HEK293 (cell line): ENCODE measurements around the gene UFD1.

Source experiments
- CTCF ChIA-PET: fragments of 350-600 bp; formaldehyde crosslinking; extraction: SDS; loops from one replicate; lab custom pipeline; 2021; ENCODE audit warnings: antibody characterized with exemption; lab: Yijun Ruan, JAX
- POLR2A ChIA-PET: fragments of 300-600 bp; formaldehyde crosslinking; extraction: SDS; loops from one replicate; lab custom pipeline; 2020; ENCODE audit warnings: antibody characterized with exemption, inconsistent platforms; lab: Yijun Ruan, JAX
- H3K27ac ChIP-seq: fragments of 200-500 bp; sonication (Bioruptor generic); 2 replicates; pipeline ENCODE4 v1.5.1; 2014; ENCODE audit warnings: low read depth, low read length, control low read depth, inconsistent platforms; ENCODE audit errors: extremely low read depth
- H3K36me3 ChIP-seq, 2 experiments: fragments of 200-500 bp in 1 of 2; sonication (Bioruptor generic) in 1 of 2; 1 replicate in 1 of 2; 2 replicates in 1 of 2; pipeline ENCODE4 v1.5.1; 2014 to 2017; ENCODE audit warnings: inconsistent platforms in 2 of 2, low read length in 2 of 2; ENCODE audit not compliant: control insufficient read depth in 2 of 2, insufficient read depth in 1 of 2
- H3K4me1 ChIP-seq: fragments of 200-500 bp; sonication (Bioruptor generic); 2 replicates; pipeline ENCODE4 v1.5.1; 2014; ENCODE audit warnings: mild to moderate bottlenecking, low read length, inconsistent platforms; ENCODE audit not compliant: control insufficient read depth, insufficient read depth
- H3K4me3 ChIP-seq: 2 replicates; pipeline ENCODE4 v1.5.1; 2011; ENCODE audit warnings: low read depth, mild to moderate bottlenecking, control low read depth, low read length, moderate library complexity
- H3K9me3 ChIP-seq: fragments of 200-500 bp; sonication (Bioruptor generic); 2 replicates; pipeline ENCODE4 v1.5.1; 2014; ENCODE audit warnings: low read depth, low read length, inconsistent platforms; ENCODE audit not compliant: control insufficient read depth, insufficient read depth
- BCL11B ChIP-seq: fragments of 450-650 bp; formaldehyde crosslinking; IDR thresholded peaks from 2 replicates; pipeline ENCODE4 v1.5.1; 2016; ENCODE audit warnings: low read depth, missing biosample characterization, missing genetic modification characterization
- HOXD13 ChIP-seq: sonication (generic); formaldehyde crosslinking; IDR thresholded peaks from 2 replicates; pipeline ENCODE4 v1.8.0; 2022; ENCODE audit warnings: missing genetic modification reagents, borderline replicate concordance
- MEIS1 ChIP-seq: sonication (generic); formaldehyde crosslinking; IDR thresholded peaks from 2 replicates; pipeline ENCODE4 v1.8.1; 2022; ENCODE audit warnings: missing genetic modification reagents, mild to moderate bottlenecking, borderline replicate concordance
- SALL2 ChIP-seq: fragments of 450-650 bp; formaldehyde crosslinking; IDR thresholded peaks from 2 replicates; pipeline ENCODE4 v1.5.0; 2017; ENCODE audit warnings: missing biosample characterization, mild to moderate bottlenecking, missing genetic modification characterization, borderline replicate concordance
- ZBTB48 ChIP-seq: fragments of 450-650 bp; formaldehyde crosslinking; IDR thresholded peaks from 2 replicates; pipeline ENCODE4 v1.5.1; 2016; ENCODE audit warnings: missing biosample characterization, missing genetic modification characterization
- ZEB2 ChIP-seq: fragments of 450-650 bp; formaldehyde crosslinking; IDR thresholded peaks from 2 replicates; pipeline ENCODE4 v1.5.1; 2016; ENCODE audit warnings: missing biosample characterization, missing genetic modification characterization
- ZFP37 ChIP-seq: fragments of 450-650 bp; formaldehyde crosslinking; IDR thresholded peaks from 2 replicates; pipeline ENCODE4 v1.5.1; 2016; ENCODE audit warnings: missing biosample characterization, missing genetic modification characterization
- ZIC2 ChIP-seq: fragments of 450-650 bp; formaldehyde crosslinking; IDR thresholded peaks from 2 replicates; pipeline ENCODE4 v1.5.1; 2016; ENCODE audit warnings: missing biosample characterization, missing genetic modification characterization
- ZNF169 ChIP-seq: fragments of 450-650 bp; formaldehyde crosslinking; IDR thresholded peaks from 2 replicates; pipeline ENCODE4 v1.5.1; 2016; ENCODE audit warnings: missing biosample characterization, missing genetic modification characterization
- ZNF202 ChIP-seq: fragments of 450-650 bp; formaldehyde crosslinking; IDR thresholded peaks from 2 replicates; pipeline ENCODE4 v1.5.1; 2016; ENCODE audit warnings: missing biosample characterization, missing genetic modification characterization, borderline replicate concordance
- ZNF266 ChIP-seq: fragments of 450-650 bp; formaldehyde crosslinking; IDR thresholded peaks from 2 replicates; pipeline ENCODE4 v1.5.1; 2016; ENCODE audit warnings: missing biosample characterization, missing genetic modification characterization, low read depth
- ZNF518A ChIP-seq: fragments of 450-650 bp; formaldehyde crosslinking; conservative IDR thresholded peaks from 2 replicates; pipeline ENCODE4 v1.5.1; 2016; ENCODE audit warnings: low read depth, missing biosample characterization, missing genetic modification characterization
- ZNF529 ChIP-seq: fragments of 450-650 bp; formaldehyde crosslinking; IDR thresholded peaks from 2 replicates; pipeline ENCODE4 v1.5.1; 2017; ENCODE audit warnings: missing genetic modification characterization, missing biosample characterization; ENCODE audit not compliant: insufficient replicate concordance
- ZNF560 ChIP-seq: fragments of 450-650 bp; formaldehyde crosslinking; IDR thresholded peaks from 2 replicates; pipeline ENCODE4 v1.5.1; 2017; ENCODE audit warnings: missing biosample characterization, missing genetic modification characterization, borderline replicate concordance
- ZNF624 ChIP-seq: fragments of 450-650 bp; formaldehyde crosslinking; IDR thresholded peaks from 2 replicates; pipeline ENCODE4 v1.5.1; 2017; ENCODE audit warnings: missing biosample characterization, missing genetic modification characterization
- ZNF639 ChIP-seq: fragments of 450-650 bp; formaldehyde crosslinking; IDR thresholded peaks from 2 replicates; pipeline ENCODE4 v1.5.1; 2016; ENCODE audit warnings: missing biosample characterization, missing genetic modification characterization
- ZNF785 ChIP-seq: fragments of 450-650 bp; formaldehyde crosslinking; IDR thresholded peaks from 2 replicates; pipeline ENCODE4 v1.5.1; 2016; ENCODE audit warnings: missing biosample characterization, missing genetic modification characterization
- ZNF843 ChIP-seq: fragments of 450-650 bp; formaldehyde crosslinking; IDR thresholded peaks from 2 replicates; pipeline ENCODE4 v1.5.1; 2016; ENCODE audit warnings: missing biosample characterization, missing genetic modification characterization
- TF ChIP-seq, protein P1 (sequence below): fragments of 450-650 bp; formaldehyde crosslinking; IDR thresholded peaks from 2 replicates; pipeline ENCODE4 v1.5.1; 2016; ENCODE audit warnings: missing biosample characterization, missing genetic modification characterization
- TF ChIP-seq, protein P2 (sequence below): fragments of 450-650 bp; formaldehyde crosslinking; IDR thresholded peaks from 2 replicates; pipeline ENCODE4 v1.5.1; 2016; ENCODE audit warnings: missing biosample characterization, missing genetic modification characterization
- TF ChIP-seq, protein P3 (sequence below): fragments of 450-650 bp; formaldehyde crosslinking; IDR thresholded peaks from 2 replicates; pipeline ENCODE4 v1.5.1; 2017; ENCODE audit warnings: missing biosample characterization, missing genetic modification characterization

Gene UFD1

GRCh38 chr22:19516378-19517170, 37.6 kb upstream of the UFD1 start (continued):
- TF ChIP-seq HOXD13: no peak
- TF ChIP-seq ZNF843 (tag by site-specific recombination): no peak
- no peak for TF ChIP-seq ZEB2 (tag by site-specific recombination)

DNA sequence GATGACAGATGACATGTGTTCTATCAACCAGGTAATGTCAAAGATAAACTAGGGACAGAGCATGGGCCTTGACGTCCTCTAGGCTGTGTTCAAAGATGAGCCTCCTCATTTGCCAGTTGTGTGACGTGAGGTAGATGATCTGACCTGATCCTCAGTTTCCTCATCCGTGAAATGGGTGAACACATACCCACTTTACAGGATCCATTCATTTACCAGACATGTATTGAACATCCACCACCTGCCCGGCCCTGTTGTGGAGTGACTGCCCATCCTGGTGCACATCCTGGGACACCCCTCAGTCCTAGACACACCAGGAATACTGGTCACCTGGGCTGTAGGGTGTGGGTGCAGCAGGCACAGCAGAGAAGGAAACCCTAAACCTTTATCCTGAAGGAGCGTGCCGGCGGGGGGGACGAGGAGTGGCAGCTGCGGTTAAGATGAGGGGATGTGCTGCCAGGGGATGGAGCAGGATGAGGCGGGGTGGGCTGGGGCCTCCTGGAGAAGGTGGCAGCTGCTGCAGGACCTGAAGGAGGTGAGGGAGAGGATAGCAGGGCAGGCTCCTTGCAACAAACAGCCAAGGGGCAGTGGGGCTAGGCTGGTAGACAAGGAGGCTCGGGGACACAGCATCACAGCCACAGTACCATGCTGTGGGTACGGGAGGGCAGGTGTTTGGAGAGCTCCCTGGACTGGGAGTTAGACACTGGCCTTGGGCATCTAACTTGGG, 36.8 kb upstream of the UFD1 start:
- peaks cover 13 to 98% of the 10 kb centered on the region in 2 experiments for H3K36me3 ChIP-seq
- no peak overlapping the region for H3K27ac ChIP-seq
- no peak overlapping the region for H3K4me3 ChIP-seq
- no peaks in the 10 kb centered on the region for H3K4me1 ChIP-seq
- no peaks in the 10 kb centered on the region for H3K9me3 ChIP-seq
- ChIA-PET POLR2A (no interaction called here), CTCF (interaction anchor here (0.6 to 0.9 kb wide), 2 partner anchors 13 to 116 kb away, joined by 4 to 8 read pairs; no protein-coding TSS in a partner anchor)
- TF ChIP-seq ZNF560 (tag by site-specific recombination): no peak
- TF ChIP-seq ZNF529 (tag by site-specific recombination): no peak
- no peak for TF ChIP-seq ZIC2
- TF ChIP-seq MEIS1: no peak
- TF ChIP-seq, protein P1, sequence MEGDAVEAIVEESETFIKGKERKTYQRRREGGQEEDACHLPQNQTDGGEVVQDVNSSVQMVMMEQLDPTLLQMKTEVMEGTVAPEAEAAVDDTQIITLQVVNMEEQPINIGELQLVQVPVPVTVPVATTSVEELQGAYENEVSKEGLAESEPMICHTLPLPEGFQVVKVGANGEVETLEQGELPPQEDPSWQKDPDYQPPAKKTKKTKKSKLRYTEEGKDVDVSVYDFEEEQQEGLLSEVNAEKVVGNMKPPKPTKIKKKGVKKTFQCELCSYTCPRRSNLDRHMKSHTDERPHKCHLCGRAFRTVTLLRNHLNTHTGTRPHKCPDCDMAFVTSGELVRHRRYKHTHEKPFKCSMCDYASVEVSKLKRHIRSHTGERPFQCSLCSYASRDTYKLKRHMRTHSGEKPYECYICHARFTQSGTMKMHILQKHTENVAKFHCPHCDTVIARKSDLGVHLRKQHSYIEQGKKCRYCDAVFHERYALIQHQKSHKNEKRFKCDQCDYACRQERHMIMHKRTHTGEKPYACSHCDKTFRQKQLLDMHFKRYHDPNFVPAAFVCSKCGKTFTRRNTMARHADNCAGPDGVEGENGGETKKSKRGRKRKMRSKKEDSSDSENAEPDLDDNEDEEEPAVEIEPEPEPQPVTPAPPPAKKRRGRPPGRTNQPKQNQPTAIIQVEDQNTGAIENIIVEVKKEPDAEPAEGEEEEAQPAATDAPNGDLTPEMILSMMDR (tag by site-specific recombination): no peak
- TF ChIP-seq ZNF785 (tag by site-specific recombination): no peak
- TF ChIP-seq ZNF624 (tag by site-specific recombination): no peak
- TF ChIP-seq, protein P2, sequence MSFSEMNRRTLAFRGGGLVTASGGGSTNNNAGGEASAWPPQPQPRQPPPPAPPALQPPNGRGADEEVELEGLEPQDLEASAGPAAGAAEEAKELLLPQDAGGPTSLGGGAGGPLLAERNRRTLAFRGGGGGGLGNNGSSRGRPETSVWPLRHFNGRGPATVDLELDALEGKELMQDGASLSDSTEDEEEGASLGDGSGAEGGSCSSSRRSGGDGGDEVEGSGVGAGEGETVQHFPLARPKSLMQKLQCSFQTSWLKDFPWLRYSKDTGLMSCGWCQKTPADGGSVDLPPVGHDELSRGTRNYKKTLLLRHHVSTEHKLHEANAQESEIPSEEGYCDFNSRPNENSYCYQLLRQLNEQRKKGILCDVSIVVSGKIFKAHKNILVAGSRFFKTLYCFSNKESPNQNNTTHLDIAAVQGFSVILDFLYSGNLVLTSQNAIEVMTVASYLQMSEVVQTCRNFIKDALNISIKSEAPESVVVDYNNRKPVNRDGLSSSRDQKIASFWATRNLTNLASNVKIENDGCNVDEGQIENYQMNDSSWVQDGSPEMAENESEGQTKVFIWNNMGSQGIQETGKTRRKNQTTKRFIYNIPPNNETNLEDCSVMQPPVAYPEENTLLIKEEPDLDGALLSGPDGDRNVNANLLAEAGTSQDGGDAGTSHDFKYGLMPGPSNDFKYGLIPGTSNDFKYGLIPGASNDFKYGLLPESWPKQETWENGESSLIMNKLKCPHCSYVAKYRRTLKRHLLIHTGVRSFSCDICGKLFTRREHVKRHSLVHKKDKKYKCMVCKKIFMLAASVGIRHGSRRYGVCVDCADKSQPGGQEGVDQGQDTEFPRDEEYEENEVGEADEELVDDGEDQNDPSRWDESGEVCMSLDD: no peak
- TF ChIP-seq ZNF518A (tag by site-specific recombination): no peak
- TF ChIP-seq ZNF202 (tag by site-specific recombination): no peak
- TF ChIP-seq ZNF639: no peak
- TF ChIP-seq BCL11B (tag by site-specific recombination): no peak
- no peak for TF ChIP-seq ZBTB48 (tag by site-specific recombination)
- TF ChIP-seq, protein P3, sequence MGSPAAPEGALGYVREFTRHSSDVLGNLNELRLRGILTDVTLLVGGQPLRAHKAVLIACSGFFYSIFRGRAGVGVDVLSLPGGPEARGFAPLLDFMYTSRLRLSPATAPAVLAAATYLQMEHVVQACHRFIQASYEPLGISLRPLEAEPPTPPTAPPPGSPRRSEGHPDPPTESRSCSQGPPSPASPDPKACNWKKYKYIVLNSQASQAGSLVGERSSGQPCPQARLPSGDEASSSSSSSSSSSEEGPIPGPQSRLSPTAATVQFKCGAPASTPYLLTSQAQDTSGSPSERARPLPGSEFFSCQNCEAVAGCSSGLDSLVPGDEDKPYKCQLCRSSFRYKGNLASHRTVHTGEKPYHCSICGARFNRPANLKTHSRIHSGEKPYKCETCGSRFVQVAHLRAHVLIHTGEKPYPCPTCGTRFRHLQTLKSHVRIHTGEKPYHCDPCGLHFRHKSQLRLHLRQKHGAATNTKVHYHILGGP (tag by site-specific recombination): no peak
- no peak for TF ChIP-seq ZFP37 (tag by site-specific recombination)
- no peak for TF ChIP-seq ZNF169 (tag by site-specific recombination)
- TF ChIP-seq SALL2 (tag by site-specific recombination): no peak
- no peak for TF ChIP-seq ZNF266 (tag by site-specific recombination)
